SK-N-MC (cell line): Measurements from ENCODE around the gene SLC11A1.

ENCODE experiments used
- EZH2 ChIP-seq: fragments of 200-600 bp; sonication (generic); IDR thresholded peaks from one replicate; pipeline ENCODE4 v1.6.1; 2017; ENCODE audit warnings: antibody characterized with exemption
- POLR2AphosphoS5 ChIP-seq: IDR thresholded peaks from 2 replicates; pipeline ENCODE4 v1.6.1; 2012; ENCODE audit warnings: mild to moderate bottlenecking, low read depth, low read length, borderline replicate concordance

DNA sequence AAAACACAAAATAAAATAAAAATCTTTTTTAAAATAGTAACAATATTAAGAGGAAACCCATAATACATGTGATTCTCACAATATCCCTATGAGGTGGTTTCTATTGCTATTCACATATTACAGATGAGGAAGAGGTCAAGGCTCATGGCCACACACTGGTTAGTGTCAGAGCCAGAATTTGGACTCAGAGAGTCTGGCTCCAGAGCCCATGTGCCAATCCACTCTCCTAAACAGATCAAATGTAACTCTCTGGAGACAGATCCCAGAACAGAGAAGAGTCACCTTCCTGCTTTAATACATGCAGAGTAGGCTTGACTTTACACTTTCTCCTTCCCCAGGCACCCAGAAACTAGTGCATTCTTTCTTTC lies 10.1 kb upstream of the SLC11A1 start:
- TF ChIP-seq EZH2: no peak
- TF ChIP-seq POLR2AphosphoS5: no peak
